Stimulated activated CD4-positive, alpha-beta T cell treated with anti-CD3 and anti-CD28 coated beads, TNF-alpha, amount 100 ng/mL, for 1 hour (primary cell): ENCODE results near the gene GREB1.

Experiments used
- DNase-seq, 3 donors: peaks; one replicate each; pipeline ENCODE4 v3.0.0-alpha.2; 2020; ENCODE audit warnings: low read depth in 3 of 3, low spot score in 1 of 3

GREB1 gene

GRCh38 chr2:11578986-11579774, 45.3 kb downstream of the GREB1 start:
- no peak for DNase-seq

- DNase-seq: no peak
Measured at GRCh38 chr2:11579867-11580659, 46.2 kb downstream of the GREB1 start.

GRCh38 chr2:11580697-11581096, 46.9 kb downstream of the GREB1 start:
- DNase-seq: no peak

GRCh38 chr2:11581124-11581796, 47.4 kb downstream of the GREB1 start:
- DNase-seq: no peak

GRCh38 chr2:11581797-11582611, 48.2 kb downstream of the GREB1 start:
- no peak for DNase-seq

- no peak for DNase-seq
Measured at GRCh38 chr2:11582612-11582861, 48.7 kb downstream of the GREB1 start.

- peak in 2 of 3 donors; percentile 13 to 65 for DNase-seq
Measured at GRCh38 chr2:11582862-11583752, 49.3 kb downstream of the GREB1 start.

GRCh38 chr2:11583840-11584524, 50.1 kb downstream of the GREB1 start:
- peak; percentile 6 to 78 (median 29) for DNase-seq

- DNase-seq: no peak
Measured at GRCh38 chr2:11584525-11585056, 50.7 kb downstream of the GREB1 start.

- no peak for DNase-seq
Measured at GRCh38 chr2:11585071-11585470, 51.2 kb downstream of the GREB1 start.

GRCh38 chr2:11588228-11589110, 54.6 kb downstream of the GREB1 start:
- no peak for DNase-seq

- DNase-seq: no peak
Measured at GRCh38 chr2:11589316-11589940, 55.6 kb downstream of the GREB1 start.

- no peak for DNase-seq
Measured at GRCh38 chr2:11590193-11590592, 56.3 kb downstream of the GREB1 start.

GRCh38 chr2:11591091-11591490, 57.2 kb downstream of the GREB1 start:
- no peak for DNase-seq

- no peak for DNase-seq
Measured at GRCh38 chr2:11592671-11593574, 59.1 kb downstream of the GREB1 start.

GRCh38 chr2:11596801-11597200, 63.0 kb downstream of the GREB1 start:
- DNase-seq: no peak
